K562 (cell line): ENCODE measurements around the gene CSNK1D. TPM values are rescaled to one million over a fixed set of nuclear protein-coding genes. Genes with fewer than 3 reads are reported as not detected.

ENCODE experiments used
- ATF1 ChIP-seq, 2 experiments: fragments of 450-650 bp in 1 of 2; IDR thresholded peaks; 2 replicates each; pipeline ENCODE4 v1.6.1; 2016; ENCODE audit warnings: missing compliant biosample characterization in 1 of 2, missing genetic modification characterization in 1 of 2
- DPF2 ChIP-seq: fragments of 450-650 bp; IDR thresholded peaks from 2 replicates; pipeline ENCODE4 v1.6.1; 2016
- ELF4 ChIP-seq: fragments of 450-650 bp; formaldehyde crosslinking; IDR thresholded peaks from 2 replicates; pipeline ENCODE4 v1.4.0; 2022; ENCODE audit warnings: missing genetic modification characterization
- MEF2D ChIP-seq: conservative IDR thresholded peaks from 2 replicates; pipeline ENCODE4 v1.6.1; 2016; ENCODE audit warnings: low read depth, missing genetic modification characterization, missing compliant biosample characterization
- POLR2AphosphoS5 ChIP-seq: IDR thresholded peaks from 2 replicates; pipeline ENCODE4 v1.6.1; 2011; ENCODE audit warnings: mild to moderate bottlenecking, low read depth, low read length, moderate library complexity; ENCODE audit not compliant: control insufficient read depth, insufficient read depth
- STAT6 ChIP-seq: sonication (generic); formaldehyde crosslinking; IDR thresholded peaks from 2 replicates; pipeline ENCODE4 v1.8.1; 2023; ENCODE audit warnings: mild to moderate bottlenecking, missing genetic modification reagents
- polyA plus RNA-seq, 8 experiments: library from polyadenylated mRNA; depleted of rRNA in 4 of 8; stranded (reverse) in 5 of 8; unstranded in 3 of 8; fragments of >200 nt; fragmentation: Nextera tagmentation in 2 of 8; fragmentation: Illumina TruSeq in 1 of 8; extraction: Ambion mirVana in 2 of 8; extraction: Trizol in 1 of 8; gene quantifications; 2 replicates each; pipeline versions ENCODE4 v1.2.1 to v1.2.3, GENCODE V29; 2011 to 2014; ENCODE audit warnings: inconsistent platforms in 1 of 8, missing spikeins in 1 of 8
- total RNA-seq, 7 experiments: library from RNA; depleted of rRNA in 6 of 7; stranded (reverse); fragments of >200 nt in 6 of 7; fragmentation: Illumina TruSeq in 2 of 7; extraction: Trizol in 2 of 7; gene quantifications; 2 replicates each; pipeline versions ENCODE4 v1.2.1 to v1.2.3, GENCODE V29; 2011 to 2021; ENCODE audit warnings: low replicate concordance in 1 of 7

Gene CSNK1D
- total and polyA plus RNA-seq, 9 of the 15 experiments (the other 6 are each of a cell fraction or from before 2014, with no cell fraction given) = 6.5 to 133 (median 41.3) TPM

- peak; percentile 94 for TF ChIP-seq STAT6 (CRISPR knock-in tag)
- TF ChIP-seq MEF2D (tag) = peak; percentile 67; the same call in 1 of the 2 replicates
- 0 out of 2 replicates have a peak, but pooled peaks have one; percentile 61 for TF ChIP-seq ELF4 (CRISPR knock-in tag)
- TF ChIP-seq POLR2AphosphoS5 = 0 out of 2 replicates have a peak, but pooled peaks have one; percentile 40
- no peak for TF ChIP-seq ATF1 (CRISPR knock-in tag; IDR thresholded peaks at IDR 0.05)
- 0 out of 2 replicates have a peak, but pooled peaks have one; percentile 26 for TF ChIP-seq ATF1 (tag; IDR thresholded peaks at IDR 0.05)
- TF ChIP-seq DPF2 = peak; percentile 33; the same call in 1 of the 2 replicates
These were observed 34.9 kb downstream of the CSNK1D start (continued) for GRCh38 chr17:82238472-82239201.
